ENCODE results near the gene SLC17A5. TPM values are rescaled to one million over a fixed set of nuclear protein-coding genes. Genes with fewer than 3 reads are reported as not detected.
"Not testable (repeated sequence)": the region's sequence is repeated elsewhere in the genome, so short reads cannot be mapped to it uniquely, and the experiment has no call there.

Gene SLC17A5
- total and polyA plus RNA-seq, 2 donors, result 4.7 to 5.4 TPM

DNA sequence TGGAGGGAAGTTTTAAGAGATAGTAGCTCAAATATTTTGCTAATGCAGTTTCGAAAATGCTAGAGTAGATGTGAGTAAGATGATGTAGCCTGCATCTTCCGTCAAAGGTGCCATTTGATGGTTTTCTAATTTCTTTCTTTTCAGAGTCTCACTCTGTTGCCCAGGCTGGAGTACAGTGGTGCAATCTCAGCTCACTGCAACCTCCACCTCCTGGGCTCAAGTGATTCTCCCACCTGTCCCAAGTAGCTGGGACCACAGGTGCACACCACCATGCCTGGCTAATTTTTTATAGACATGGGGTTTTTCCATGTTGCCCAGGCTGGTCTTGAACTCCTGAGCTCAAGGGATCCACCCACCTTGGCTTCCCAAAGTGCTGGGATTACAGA lies 87.3 kb downstream of the SLC17A5 start:
- not testable (repeated sequence) for H3K9me3 ChIP-seq (ENCODE audit: control insufficient read depth in 2 of 2, insufficient read depth in 1 of 2, low read length in 1 of 2); H3K36me3 ChIP-seq (ENCODE audit: control insufficient read depth in 2 of 2, insufficient read depth in 2 of 2, low read length in 1 of 2); DNase-seq (ENCODE audit: low read depth in 6 of 9, low spot score in 9 of 9); H3K4me1 ChIP-seq (ENCODE audit: control insufficient read depth in 2 of 2, insufficient read depth in 2 of 2, low read length in 2 of 2); H3K27ac ChIP-seq (ENCODE audit: low read depth in 1 of 2, low read length in 1 of 2); H3K4me3 ChIP-seq (ENCODE audit: low read length in 2 of 2); H3K27me3 ChIP-seq (ENCODE audit: control insufficient read depth in 2 of 2, insufficient read depth in 1 of 2, low read length in 1 of 2)
- 98% methylated on average over 2 of the region's 2 CpGs for WGBS

DNA sequence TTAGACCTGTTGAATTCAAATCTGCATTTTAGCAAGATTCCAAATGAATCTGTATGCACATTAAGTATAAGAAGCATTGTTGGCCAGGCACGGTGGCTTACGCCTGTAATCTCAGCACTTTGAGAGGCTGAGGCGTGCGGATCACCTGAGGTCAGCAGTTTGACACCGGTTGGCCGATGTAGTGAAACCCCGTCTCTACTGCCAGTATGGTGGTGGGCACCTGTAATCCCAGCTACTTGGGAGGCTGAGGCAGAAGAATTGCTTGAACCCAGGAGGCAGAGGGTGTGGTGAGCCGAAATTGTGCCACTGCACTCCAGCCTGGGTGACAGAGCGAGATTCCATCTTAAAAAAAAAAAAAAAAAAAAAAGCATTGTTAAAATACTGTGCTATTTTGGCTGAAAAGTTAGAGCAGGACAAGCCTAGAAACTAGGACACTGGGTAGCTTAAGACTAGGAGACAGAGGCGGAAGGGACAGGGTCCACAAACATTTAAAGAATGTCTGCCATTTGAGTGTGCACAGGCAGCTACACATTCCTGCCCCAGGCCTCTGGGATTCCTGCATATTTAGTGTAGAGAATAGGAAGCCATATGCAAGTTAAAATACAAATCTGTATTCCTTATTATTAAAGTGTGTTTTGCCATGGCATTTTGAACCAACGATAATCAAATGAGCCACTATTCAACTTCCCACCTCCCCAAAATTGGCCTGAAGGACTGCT lies 87.9 kb downstream of the SLC17A5 start:
- WGBS, result 97% methylated on average over 11 of the region's 11 CpGs
- Histone ChIP-seq H3K4me1 (ENCODE audit: control insufficient read depth in 2 of 2, insufficient read depth in 2 of 2, low read length in 2 of 2) (no peaks in the 10 kb centered on the region), H3K27me3 (ENCODE audit: control insufficient read depth in 2 of 2, insufficient read depth in 1 of 2, low read length in 1 of 2) (no peaks in the 10 kb centered on the region), H3K36me3 (ENCODE audit: control insufficient read depth in 2 of 2, insufficient read depth in 2 of 2, low read length in 1 of 2) (no peaks in the 10 kb centered on the region), H3K9me3 (ENCODE audit: control insufficient read depth in 2 of 2, insufficient read depth in 1 of 2, low read length in 1 of 2) (no peaks in the 10 kb centered on the region), H3K4me3 (ENCODE audit: low read length in 2 of 2) (no peak overlapping the region), H3K27ac (ENCODE audit: low read depth in 1 of 2, low read length in 1 of 2) (no peak overlapping the region)
- no peak for DNase-seq (ENCODE audit: low read depth in 6 of 9, low spot score in 9 of 9)

- Histone ChIP-seq H3K4me1 (ENCODE audit: control insufficient read depth in 2 of 2, insufficient read depth in 2 of 2, low read length in 2 of 2) (no peaks in the 10 kb centered on the region), H3K27ac (ENCODE audit: low read depth in 1 of 2, low read length in 1 of 2) (no peak overlapping the region), H3K9me3 (ENCODE audit: control insufficient read depth in 2 of 2, insufficient read depth in 1 of 2, low read length in 1 of 2) (no peaks in the 10 kb centered on the region), H3K4me3 (ENCODE audit: low read length in 2 of 2) (no peak overlapping the region), H3K27me3 (ENCODE audit: control insufficient read depth in 2 of 2, insufficient read depth in 1 of 2, low read length in 1 of 2) (no peaks in the 10 kb centered on the region), H3K36me3 (ENCODE audit: control insufficient read depth in 2 of 2, insufficient read depth in 2 of 2, low read length in 1 of 2) (no peaks in the 10 kb centered on the region)
- 98% methylated on average over 17 of the region's 17 CpGs for WGBS
- no peak for DNase-seq (ENCODE audit: low read depth in 6 of 9, low spot score in 9 of 9)
Measured at GRCh38 chr6:73564578-73565345, 89.0 kb downstream of the SLC17A5 start.

DNA sequence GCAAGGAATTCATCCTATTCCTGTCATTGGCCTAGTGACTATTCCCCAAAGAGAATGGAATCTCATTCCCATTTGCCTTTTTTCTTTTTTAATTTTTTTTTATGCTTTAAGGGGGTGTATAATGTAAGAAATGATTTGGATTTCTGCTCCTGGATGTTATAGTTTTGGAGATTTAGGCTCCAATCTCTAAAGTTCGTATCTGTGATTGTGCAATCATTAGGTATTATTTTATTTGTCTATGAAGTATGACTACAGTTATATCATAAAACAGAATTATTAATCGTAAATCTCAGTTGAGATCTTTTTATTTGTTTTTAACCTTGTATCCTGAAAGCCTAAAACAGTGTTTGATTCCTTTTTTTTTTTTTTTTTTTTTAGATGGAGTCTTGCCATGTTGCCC lies 91.2 kb downstream of the SLC17A5 start:
- H3K27me3 ChIP-seq (ENCODE audit: control insufficient read depth in 2 of 2, insufficient read depth in 1 of 2, low read length in 1 of 2), result no peaks in the 10 kb centered on the region
- no peaks in the 10 kb centered on the region for H3K4me1 ChIP-seq (ENCODE audit: control insufficient read depth in 2 of 2, insufficient read depth in 2 of 2, low read length in 2 of 2)
- H3K4me3 ChIP-seq (ENCODE audit: low read length in 2 of 2), result no peak overlapping the region
- H3K27ac ChIP-seq (ENCODE audit: low read depth in 1 of 2, low read length in 1 of 2), result no peak overlapping the region
- H3K36me3 ChIP-seq (ENCODE audit: control insufficient read depth in 2 of 2, insufficient read depth in 2 of 2, low read length in 1 of 2), result no peaks in the 10 kb centered on the region
- DNase-seq (ENCODE audit: low read depth in 6 of 9, low spot score in 9 of 9), result no peak
- H3K9me3 ChIP-seq (ENCODE audit: control insufficient read depth in 2 of 2, insufficient read depth in 1 of 2, low read length in 1 of 2), result no peaks in the 10 kb centered on the region
- 96% methylated on average over 2 of the region's 2 CpGs for WGBS

GRCh38 chr6:73560853-73561407 lies 92.9 kb downstream of the SLC17A5 start:
- no peaks in the 10 kb centered on the region for H3K9me3 ChIP-seq (ENCODE audit: control insufficient read depth in 2 of 2, insufficient read depth in 1 of 2, low read length in 1 of 2)
- WGBS, result 97% methylated on average over 9 of the region's 9 CpGs
- H3K4me3 ChIP-seq (ENCODE audit: low read length in 2 of 2), result no peak overlapping the region
- no peaks in the 10 kb centered on the region for H3K4me1 ChIP-seq (ENCODE audit: control insufficient read depth in 2 of 2, insufficient read depth in 2 of 2, low read length in 2 of 2)
- H3K27me3 ChIP-seq (ENCODE audit: control insufficient read depth in 2 of 2, insufficient read depth in 1 of 2, low read length in 1 of 2), result no peaks in the 10 kb centered on the region
- no peak overlapping the region for H3K27ac ChIP-seq (ENCODE audit: low read depth in 1 of 2, low read length in 1 of 2)
- H3K36me3 ChIP-seq (ENCODE audit: control insufficient read depth in 2 of 2, insufficient read depth in 2 of 2, low read length in 1 of 2), result no peaks in the 10 kb centered on the region
- DNase-seq (ENCODE audit: low read depth in 6 of 9, low spot score in 9 of 9), result no peak

DNA sequence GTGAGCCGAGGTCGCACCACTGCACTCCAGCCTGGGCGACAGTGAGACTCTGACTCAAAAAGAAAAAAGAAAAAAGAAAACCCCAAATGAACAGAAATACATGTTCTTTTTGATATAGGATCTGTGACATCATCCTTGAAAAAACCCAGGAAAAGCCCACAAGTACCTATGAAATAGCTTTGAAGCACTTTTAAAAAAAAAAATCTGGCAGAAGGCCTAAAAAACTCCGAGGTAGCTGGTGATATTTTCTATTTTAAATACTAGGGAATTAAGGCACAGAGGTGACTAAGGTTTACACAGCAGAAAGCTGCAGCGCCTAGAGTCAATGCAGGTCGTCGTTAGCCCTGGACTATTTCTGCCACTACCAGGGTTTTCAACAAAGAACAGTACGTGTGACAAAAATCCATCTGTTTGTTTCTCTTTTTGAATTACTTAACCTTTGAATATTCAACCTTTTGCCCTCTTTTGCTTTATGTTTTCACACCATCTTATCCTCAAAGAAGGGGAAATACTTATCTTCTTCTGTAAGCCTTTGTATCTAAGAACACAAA lies 93.5 kb downstream of the SLC17A5 start:
- Histone ChIP-seq H3K4me1 (ENCODE audit: control insufficient read depth in 2 of 2, insufficient read depth in 2 of 2, low read length in 2 of 2) (no peaks in the 10 kb centered on the region), H3K27ac (ENCODE audit: low read depth in 1 of 2, low read length in 1 of 2) (no peak overlapping the region), H3K36me3 (ENCODE audit: control insufficient read depth in 2 of 2, insufficient read depth in 2 of 2, low read length in 1 of 2) (no peaks in the 10 kb centered on the region), H3K4me3 (ENCODE audit: low read length in 2 of 2) (no peak overlapping the region), H3K27me3 (ENCODE audit: control insufficient read depth in 2 of 2, insufficient read depth in 1 of 2, low read length in 1 of 2) (no peaks in the 10 kb centered on the region), H3K9me3 (ENCODE audit: control insufficient read depth in 2 of 2, insufficient read depth in 1 of 2, low read length in 1 of 2) (no peaks in the 10 kb centered on the region)
- 92% methylated on average over 8 of the region's 8 CpGs for WGBS
- DNase-seq (ENCODE audit: low read depth in 6 of 9, low spot score in 9 of 9), result no peak

GRCh38 chr6:73559399-73559794 lies 94.4 kb downstream of the SLC17A5 start:
- 98% methylated on average over 12 of the region's 12 CpGs for WGBS
- H3K27me3 ChIP-seq (ENCODE audit: control insufficient read depth in 2 of 2, insufficient read depth in 1 of 2, low read length in 1 of 2); H3K9me3 ChIP-seq (ENCODE audit: control insufficient read depth in 2 of 2, insufficient read depth in 1 of 2, low read length in 1 of 2); H3K36me3 ChIP-seq (ENCODE audit: control insufficient read depth in 2 of 2, insufficient read depth in 2 of 2, low read length in 1 of 2); DNase-seq (ENCODE audit: low read depth in 6 of 9, low spot score in 9 of 9); H3K27ac ChIP-seq (ENCODE audit: low read depth in 1 of 2, low read length in 1 of 2); H3K4me3 ChIP-seq (ENCODE audit: low read length in 2 of 2); H3K4me1 ChIP-seq (ENCODE audit: control insufficient read depth in 2 of 2, insufficient read depth in 2 of 2, low read length in 2 of 2): not testable (repeated sequence)

DNA sequence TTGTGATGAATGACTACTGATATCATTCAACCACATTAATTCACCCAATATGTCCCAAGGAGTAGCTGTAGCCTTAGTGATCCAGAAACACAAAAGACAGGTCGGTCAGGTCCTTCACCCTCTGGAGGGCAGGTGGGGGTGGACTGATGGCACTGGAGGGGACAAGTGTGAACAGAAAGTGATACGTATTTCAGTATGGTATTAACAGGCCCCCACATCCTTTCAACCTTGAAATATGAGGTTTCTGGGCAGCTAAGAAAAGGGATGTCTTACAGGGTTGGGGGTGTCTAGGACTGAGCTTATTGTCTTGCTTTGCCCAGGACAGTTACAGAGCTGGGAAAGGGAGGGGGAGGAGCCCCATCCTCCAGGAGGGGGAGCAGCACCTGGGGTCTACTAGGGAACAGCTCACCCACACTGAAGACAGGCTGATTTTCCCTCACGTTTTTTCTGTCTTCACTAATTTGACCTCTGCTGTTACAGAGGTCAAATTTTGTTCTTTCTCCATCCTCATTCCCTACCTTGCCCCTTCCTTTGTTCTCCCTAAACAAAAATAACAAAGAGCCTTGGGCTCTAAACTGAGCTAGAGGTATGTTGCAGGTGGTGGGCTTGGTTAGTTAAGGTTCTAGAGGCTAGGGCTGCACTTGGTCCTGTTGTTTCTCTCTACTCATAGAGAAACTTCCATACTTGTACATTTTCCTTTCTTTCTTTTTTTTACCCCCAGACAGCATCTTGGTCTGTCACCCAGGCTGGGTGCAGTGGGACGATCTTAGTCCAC lies 95.0 kb downstream of the SLC17A5 start:
- no peaks in the 10 kb centered on the region for H3K36me3 ChIP-seq (ENCODE audit: control insufficient read depth in 2 of 2, insufficient read depth in 2 of 2, low read length in 1 of 2)
- H3K9me3 ChIP-seq (ENCODE audit: control insufficient read depth in 2 of 2, insufficient read depth in 1 of 2, low read length in 1 of 2), result no peaks in the 10 kb centered on the region
- 92% methylated on average over 4 of the region's 4 CpGs for WGBS

More for the DNA sequence above, 95.0 kb downstream of the SLC17A5 start:
- Histone ChIP-seq H3K4me3 (ENCODE audit: low read length in 2 of 2) (no peak overlapping the region), H3K4me1 (ENCODE audit: control insufficient read depth in 2 of 2, insufficient read depth in 2 of 2, low read length in 2 of 2) (no peaks in the 10 kb centered on the region), H3K27ac (ENCODE audit: low read depth in 1 of 2, low read length in 1 of 2) (no peak overlapping the region), H3K27me3 (ENCODE audit: control insufficient read depth in 2 of 2, insufficient read depth in 1 of 2, low read length in 1 of 2) (no peaks in the 10 kb centered on the region)
- no peak for DNase-seq (ENCODE audit: low read depth in 6 of 9, low spot score in 9 of 9)
